Body of pancreas (tissue), 4 donors: ENCODE data around the gene RGS8. TPM values are rescaled to one million over a fixed set of nuclear protein-coding genes. Genes with fewer than 3 reads are reported as not detected.

Source experiments
- ATAC-seq: fragments of 150-250 bp; one replicate; pipeline ENCODE4 v1.9.1; 2016
- DNase-seq, 4 donors: peaks; one replicate each; pipeline ENCODE4 v3.0.0-alpha.2; 2019
- H3K27ac ChIP-seq, 4 donors: fragments of 200-600 bp; sonication (generic); 1 replicate in 3 of 4; 2 replicates in 1 of 4; pipeline versions ENCODE4 v1.5.1 to v1.6.1; 2016 to 2019; ENCODE audit warnings: mild to moderate bottlenecking in 1 of 4, mixed read lengths in 1 of 4, moderate library complexity in 1 of 4
- H3K27me3 ChIP-seq, 2 donors: fragments of 200-600 bp; sonication (generic); one replicate each; pipeline ENCODE4 v1.6.0; 2016; ENCODE audit warnings: mild to moderate bottlenecking in 1 of 2
- H3K36me3 ChIP-seq, 2 donors: fragments of 200-600 bp; sonication (generic); replicated peaks in 1 of 2; 2 replicates each; pipeline ENCODE4 v1.5.1; 2016; ENCODE audit warnings: low read depth in 2 of 2; ENCODE audit not compliant: insufficient read depth in 1 of 2
- H3K4me1 ChIP-seq: fragments of 200-600 bp; sonication (generic); one replicate; pipeline ENCODE4 v1.6.0; 2016
- H3K4me3 ChIP-seq, 2 donors: fragments of 200-600 bp; sonication (generic); 1 replicate in 1 of 2; 2 replicates in 1 of 2; pipeline ENCODE4 v1.5.1; 2016 to 2019
- H3K9me3 ChIP-seq, 3 donors: fragments of 200-600 bp; sonication (generic); 1 replicate in 2 of 3; 2 replicates in 1 of 3; pipeline ENCODE4 v1.5.1; 2016
- CTCF ChIP-seq, 7 experiments: fragments of 450-650 bp in 4 of 7; fragments of 200-600 bp in 3 of 7; sonication (generic) in 3 of 7; IDR thresholded peaks; one replicate each; pipeline ENCODE4 v1.5.1; 2016 to 2019; ENCODE audit warnings: antibody characterized with exemption in 7 of 7
- POLR2A ChIP-seq, 3 donors: fragments of 450-650 bp; IDR thresholded peaks; one replicate each; pipeline ENCODE4 v1.6.1; 2016; ENCODE audit warnings: antibody characterized with exemption in 3 of 3, mild to moderate bottlenecking in 2 of 3
- WGBS, 2 donors: methylation state at CpG; one replicate each; pipeline ENCODE4 v1.1.5; 2017; 5-methylcytosine and 5-hydroxymethylcytosine counted together
- intact Hi-C: fragments of 100-400 bp; cut with DNase I; formaldehyde crosslinking; loops from one replicate; pipeline ENCODE4 v1.15.1; 2023
- total RNA-seq, 2 donors: library from RNA; depleted of rRNA; stranded (reverse); fragments of >200 nt; gene quantifications; one replicate each; pipeline ENCODE4 v1.1.0, GENCODE V29; 2016

The RGS8 gene
- total RNA-seq, 2 donors from 2014 or later, result not detected

- H3K36me3 ChIP-seq, result no peaks in the 10 kb centered on the region
- no peak for ATAC-seq
- WGBS, 2 donors, result 23 to 33% methylated on average over 4 of the region's 4 CpGs
- intact Hi-C loops, result no loop called here
- H3K9me3 ChIP-seq, result no peaks in the 10 kb centered on the region
- no peak overlapping the region for H3K27ac ChIP-seq
- H3K27me3 ChIP-seq, result no peaks in the 10 kb centered on the region
- TF ChIP-seq CTCF (IDR thresholded peaks at IDR 0.05) (no peak), POLR2A (IDR thresholded peaks at IDR 0.05) (no peak)
- H3K4me3 ChIP-seq, result no peak overlapping the region
- no peak for DNase-seq
- no peaks in the 10 kb centered on the region for H3K4me1 ChIP-seq
Observed at GRCh38 chr1:182703539-182703938, 19.2 kb upstream of the RGS8 start.

- TF ChIP-seq CTCF (IDR thresholded peaks at IDR 0.05) (no peak), POLR2A (IDR thresholded peaks at IDR 0.05) (no peak)
- Histone ChIP-seq H3K9me3 (no peaks in the 10 kb centered on the region), H3K27me3 (no peaks in the 10 kb centered on the region), H3K4me3 (no peak overlapping the region), H3K4me1 (no peaks in the 10 kb centered on the region), H3K36me3 (no peaks in the 10 kb centered on the region), H3K27ac (no peak overlapping the region)
- intact Hi-C loops, result no loop called here
- 52 to 71% methylated on average over 1 of the region's 1 CpG for WGBS, 2 donors
- ATAC-seq (no peak), DNase-seq (no peak)
Observed at GRCh38 chr1:182702826-182703524, 18.6 kb upstream of the RGS8 start.

- DNase-seq, result no peak
- no peaks in the 10 kb centered on the region for H3K9me3 ChIP-seq
- TF ChIP-seq CTCF (IDR thresholded peaks at IDR 0.05), result no peak
- no peak for TF ChIP-seq POLR2A (IDR thresholded peaks at IDR 0.05)
- no peak overlapping the region for H3K27ac ChIP-seq
- no peaks in the 10 kb centered on the region for H3K27me3 ChIP-seq
- H3K36me3 ChIP-seq, result no peaks in the 10 kb centered on the region
- intact Hi-C loops, result no loop called here
- H3K4me3 ChIP-seq, result no peak overlapping the region
- H3K4me1 ChIP-seq, result no peaks in the 10 kb centered on the region
- 69 to 77% methylated on average over 9 of the region's 9 CpGs for WGBS, 2 donors
- ATAC-seq, result no peak
Observed at GRCh38 chr1:182700351-182700709, 15.9 kb upstream of the RGS8 start.

- Histone ChIP-seq H3K4me1 (no peaks in the 10 kb centered on the region), H3K9me3 (no peaks in the 10 kb centered on the region), H3K27me3 (no peaks in the 10 kb centered on the region), H3K36me3 (no peaks in the 10 kb centered on the region), H3K27ac (no peak overlapping the region), H3K4me3 (no peak overlapping the region)
- 47 to 51% methylated on average over 13 to 27 of the region's 27 CpGs for WGBS, 2 donors
- no peak for TF ChIP-seq CTCF (IDR thresholded peaks at IDR 0.05)
- TF ChIP-seq POLR2A (IDR thresholded peaks at IDR 0.05), result no peak
- DNase-seq, result peak in 1 of 4 donors; percentile 15
- peak; percentile 6 for ATAC-seq
- intact Hi-C loops, result no loop called here
Observed at GRCh38 chr1:182699393-182700350, 15.3 kb upstream of the RGS8 start.
